Measurements from ENCODE around the gene SRPRB. TPM values are rescaled to one million over a fixed set of nuclear protein-coding genes. Genes with fewer than 3 reads are reported as not detected.

Gene SRPRB
- polyA plus RNA-seq, 1 donor from 2014 or later, result 46.9 TPM

DNA sequence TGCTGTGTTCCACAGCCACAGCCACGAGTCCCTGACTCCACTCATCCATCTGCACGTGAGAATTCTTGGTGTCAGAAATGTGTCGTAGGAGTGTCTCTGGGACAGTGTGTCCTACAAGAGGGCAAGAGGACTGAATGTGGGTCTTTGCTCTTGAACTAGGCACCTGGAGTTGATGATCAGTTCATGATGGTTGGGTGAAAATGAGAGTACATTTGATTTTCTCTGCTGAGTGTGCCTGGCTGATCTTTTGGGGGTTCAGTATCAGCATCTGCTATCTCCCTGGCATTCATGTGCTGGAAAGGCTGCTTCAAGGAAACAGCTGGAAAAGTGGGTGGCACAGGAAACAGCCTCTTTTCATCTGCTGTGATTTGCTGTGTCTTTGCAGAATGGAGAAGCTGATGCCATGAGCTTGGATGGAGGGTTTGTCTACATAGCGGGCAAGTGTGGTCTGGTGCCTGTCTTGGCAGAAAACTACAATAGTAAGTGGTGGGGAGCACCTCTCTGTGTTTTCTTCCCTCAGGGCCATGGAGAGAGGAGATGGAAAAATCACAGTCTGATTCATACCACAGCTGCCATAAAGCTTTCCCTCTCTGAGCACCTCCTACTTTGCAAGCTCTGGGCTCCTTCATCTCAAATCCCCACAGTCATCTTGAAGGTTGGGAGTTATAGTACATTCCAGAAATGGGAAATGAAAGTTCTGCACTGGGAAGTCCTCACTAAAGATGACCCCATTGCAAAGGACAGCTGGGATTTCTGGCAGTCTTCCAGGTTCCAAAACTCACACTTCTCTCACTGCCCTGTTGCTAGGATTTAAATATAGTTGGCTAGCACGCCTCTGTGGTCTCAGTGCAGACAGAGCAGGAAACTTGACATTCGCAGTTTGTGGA lies 41.6 kb upstream of the SRPRB start:
- TF ChIP-seq SMC3 (conservative IDR thresholded peaks at IDR 0.05; ENCODE audit: poor library complexity) (no peak), POLR2AphosphoS5 (IDR thresholded peaks at IDR 0.05) (no peak), MXI1 (conservative IDR thresholded peaks at IDR 0.05; ENCODE audit: poor library complexity, severe bottlenecking) (no peak), RAD21 (conservative IDR thresholded peaks at IDR 0.05) (no peak), EZH2 (IDR thresholded peaks at IDR 0.05; ENCODE audit: borderline replicate concordance, insufficient read depth, low read length, poor library complexity, severe bottlenecking) (no peak), EP300 (conservative IDR thresholded peaks at IDR 0.05; ENCODE audit: poor library complexity, severe bottlenecking) (no peak), TAF1 (IDR thresholded peaks at IDR 0.05; ENCODE audit: low read depth) (no peak)
- TF ChIP-seq, protein P1, sequence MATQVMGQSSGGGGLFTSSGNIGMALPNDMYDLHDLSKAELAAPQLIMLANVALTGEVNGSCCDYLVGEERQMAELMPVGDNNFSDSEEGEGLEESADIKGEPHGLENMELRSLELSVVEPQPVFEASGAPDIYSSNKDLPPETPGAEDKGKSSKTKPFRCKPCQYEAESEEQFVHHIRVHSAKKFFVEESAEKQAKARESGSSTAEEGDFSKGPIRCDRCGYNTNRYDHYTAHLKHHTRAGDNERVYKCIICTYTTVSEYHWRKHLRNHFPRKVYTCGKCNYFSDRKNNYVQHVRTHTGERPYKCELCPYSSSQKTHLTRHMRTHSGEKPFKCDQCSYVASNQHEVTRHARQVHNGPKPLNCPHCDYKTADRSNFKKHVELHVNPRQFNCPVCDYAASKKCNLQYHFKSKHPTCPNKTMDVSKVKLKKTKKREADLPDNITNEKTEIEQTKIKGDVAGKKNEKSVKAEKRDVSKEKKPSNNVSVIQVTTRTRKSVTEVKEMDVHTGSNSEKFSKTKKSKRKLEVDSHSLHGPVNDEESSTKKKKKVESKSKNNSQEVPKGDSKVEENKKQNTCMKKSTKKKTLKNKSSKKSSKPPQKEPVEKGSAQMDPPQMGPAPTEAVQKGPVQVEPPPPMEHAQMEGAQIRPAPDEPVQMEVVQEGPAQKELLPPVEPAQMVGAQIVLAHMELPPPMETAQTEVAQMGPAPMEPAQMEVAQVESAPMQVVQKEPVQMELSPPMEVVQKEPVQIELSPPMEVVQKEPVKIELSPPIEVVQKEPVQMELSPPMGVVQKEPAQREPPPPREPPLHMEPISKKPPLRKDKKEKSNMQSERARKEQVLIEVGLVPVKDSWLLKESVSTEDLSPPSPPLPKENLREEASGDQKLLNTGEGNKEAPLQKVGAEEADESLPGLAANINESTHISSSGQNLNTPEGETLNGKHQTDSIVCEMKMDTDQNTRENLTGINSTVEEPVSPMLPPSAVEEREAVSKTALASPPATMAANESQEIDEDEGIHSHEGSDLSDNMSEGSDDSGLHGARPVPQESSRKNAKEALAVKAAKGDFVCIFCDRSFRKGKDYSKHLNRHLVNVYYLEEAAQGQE (IDR thresholded peaks at IDR 0.05; ENCODE audit: borderline replicate concordance), result no peak
- TF ChIP-seq, protein P2, sequence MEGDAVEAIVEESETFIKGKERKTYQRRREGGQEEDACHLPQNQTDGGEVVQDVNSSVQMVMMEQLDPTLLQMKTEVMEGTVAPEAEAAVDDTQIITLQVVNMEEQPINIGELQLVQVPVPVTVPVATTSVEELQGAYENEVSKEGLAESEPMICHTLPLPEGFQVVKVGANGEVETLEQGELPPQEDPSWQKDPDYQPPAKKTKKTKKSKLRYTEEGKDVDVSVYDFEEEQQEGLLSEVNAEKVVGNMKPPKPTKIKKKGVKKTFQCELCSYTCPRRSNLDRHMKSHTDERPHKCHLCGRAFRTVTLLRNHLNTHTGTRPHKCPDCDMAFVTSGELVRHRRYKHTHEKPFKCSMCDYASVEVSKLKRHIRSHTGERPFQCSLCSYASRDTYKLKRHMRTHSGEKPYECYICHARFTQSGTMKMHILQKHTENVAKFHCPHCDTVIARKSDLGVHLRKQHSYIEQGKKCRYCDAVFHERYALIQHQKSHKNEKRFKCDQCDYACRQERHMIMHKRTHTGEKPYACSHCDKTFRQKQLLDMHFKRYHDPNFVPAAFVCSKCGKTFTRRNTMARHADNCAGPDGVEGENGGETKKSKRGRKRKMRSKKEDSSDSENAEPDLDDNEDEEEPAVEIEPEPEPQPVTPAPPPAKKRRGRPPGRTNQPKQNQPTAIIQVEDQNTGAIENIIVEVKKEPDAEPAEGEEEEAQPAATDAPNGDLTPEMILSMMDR (IDR thresholded peaks at IDR 0.05; ENCODE audit: poor library complexity, severe bottlenecking), result no peak
- Histone ChIP-seq H3K27me3 (ENCODE audit: insufficient read depth, low read depth, low read length) (no peaks in the 10 kb centered on the region), H3K79me2 (replicated peaks; ENCODE audit: insufficient read depth, low read length) (no peaks in the 10 kb centered on the region), H4K20me1 (ENCODE audit: insufficient read depth) (no peaks in the 10 kb centered on the region), H3K4me3 (ENCODE audit: low read length) (no peak overlapping the region), H3K9ac (ENCODE audit: low read length) (no peak overlapping the region), H3K36me3 (ENCODE audit: insufficient read depth, low read length) (no peaks in the 10 kb centered on the region), H3K4me2 (ENCODE audit: low read length) (no peak overlapping the region), H2AFZ (ENCODE audit: low read depth, low read length) (no peak overlapping the region), H3K27ac (ENCODE audit: low read length) (no peak overlapping the region), H3K9me3 (ENCODE audit: low read length) (no peaks in the 10 kb centered on the region), H3F3A (ENCODE audit: insufficient read depth, low read length, poor library complexity, severe bottlenecking) (no peaks in the 10 kb centered on the region), H3K9me2 (ENCODE audit: insufficient read depth, low read length) (no peaks in the 10 kb centered on the region)

DNA sequence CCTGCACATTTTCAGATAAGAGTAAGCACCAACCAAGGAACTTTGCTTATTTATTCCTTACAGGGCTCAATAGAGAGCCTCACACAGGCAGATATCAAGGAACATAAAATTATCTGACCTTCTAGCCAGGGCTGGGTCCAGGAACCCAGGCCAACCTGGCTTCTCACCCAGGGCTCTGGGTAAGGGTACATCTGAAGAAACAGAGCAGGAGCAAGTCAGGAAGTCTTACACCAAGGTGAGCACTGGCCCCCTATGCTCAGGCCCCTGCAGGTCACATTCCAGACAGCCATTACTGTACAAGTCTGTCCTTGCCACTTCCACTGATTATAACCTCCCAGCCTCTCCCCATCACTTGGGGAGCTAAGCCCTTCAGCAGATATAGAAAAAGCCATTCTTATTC lies 40.4 kb upstream of the SRPRB start:
- H3K27ac ChIP-seq (ENCODE audit: low read length), result no peak overlapping the region
- no peaks in the 10 kb centered on the region for H3K9me2 ChIP-seq (ENCODE audit: insufficient read depth, low read length)
- no peak overlapping the region for H3K4me2 ChIP-seq (ENCODE audit: low read length)
- H2AFZ ChIP-seq (ENCODE audit: low read depth, low read length), result no peak overlapping the region
- no peak overlapping the region for H3K9ac ChIP-seq (ENCODE audit: low read length)
- no peak overlapping the region for H3K4me3 ChIP-seq (ENCODE audit: low read length)
- no peak for TF ChIP-seq TAF1 (IDR thresholded peaks at IDR 0.05; ENCODE audit: low read depth)
- no peak for TF ChIP-seq EP300 (conservative IDR thresholded peaks at IDR 0.05; ENCODE audit: poor library complexity, severe bottlenecking)
- TF ChIP-seq, protein P1 (IDR thresholded peaks at IDR 0.05; ENCODE audit: borderline replicate concordance), result no peak
- no peak for TF ChIP-seq SMC3 (conservative IDR thresholded peaks at IDR 0.05; ENCODE audit: poor library complexity)
- H3K79me2 ChIP-seq (replicated peaks; ENCODE audit: insufficient read depth, low read length), result no peaks in the 10 kb centered on the region
- H3K9me3 ChIP-seq (ENCODE audit: low read length), result no peaks in the 10 kb centered on the region
- no peaks in the 10 kb centered on the region for H3F3A ChIP-seq (ENCODE audit: insufficient read depth, low read length, poor library complexity, severe bottlenecking)
- no peaks in the 10 kb centered on the region for H3K27me3 ChIP-seq (ENCODE audit: insufficient read depth, low read depth, low read length)
- no peaks in the 10 kb centered on the region for H3K36me3 ChIP-seq (ENCODE audit: insufficient read depth, low read length)
- H4K20me1 ChIP-seq (ENCODE audit: insufficient read depth), result no peaks in the 10 kb centered on the region

Measured in neural cell (in vitro differentiated cells).